Mucosa of gallbladder (tissue), 1 donor: Measurements from ENCODE around the gene KCNAB2. TPM values are rescaled to one million over a fixed set of nuclear protein-coding genes. Genes with fewer than 3 reads are reported as not detected.

Experiments used
- DNase-seq: peaks from one replicate; pipeline ENCODE4 v3.0.0-alpha.2; 2020; ENCODE audit warnings: low spot score
- total RNA-seq: library from RNA; stranded (reverse); gene quantifications from one replicate; pipeline ENCODE4 v1.2.1, GENCODE V29; 2021
- donor health status: DM: no; HTN: no; CAD: no.

The KCNAB2 gene
- total RNA-seq, 1 donor from 2014 or later, result 16.1 TPM

DNA sequence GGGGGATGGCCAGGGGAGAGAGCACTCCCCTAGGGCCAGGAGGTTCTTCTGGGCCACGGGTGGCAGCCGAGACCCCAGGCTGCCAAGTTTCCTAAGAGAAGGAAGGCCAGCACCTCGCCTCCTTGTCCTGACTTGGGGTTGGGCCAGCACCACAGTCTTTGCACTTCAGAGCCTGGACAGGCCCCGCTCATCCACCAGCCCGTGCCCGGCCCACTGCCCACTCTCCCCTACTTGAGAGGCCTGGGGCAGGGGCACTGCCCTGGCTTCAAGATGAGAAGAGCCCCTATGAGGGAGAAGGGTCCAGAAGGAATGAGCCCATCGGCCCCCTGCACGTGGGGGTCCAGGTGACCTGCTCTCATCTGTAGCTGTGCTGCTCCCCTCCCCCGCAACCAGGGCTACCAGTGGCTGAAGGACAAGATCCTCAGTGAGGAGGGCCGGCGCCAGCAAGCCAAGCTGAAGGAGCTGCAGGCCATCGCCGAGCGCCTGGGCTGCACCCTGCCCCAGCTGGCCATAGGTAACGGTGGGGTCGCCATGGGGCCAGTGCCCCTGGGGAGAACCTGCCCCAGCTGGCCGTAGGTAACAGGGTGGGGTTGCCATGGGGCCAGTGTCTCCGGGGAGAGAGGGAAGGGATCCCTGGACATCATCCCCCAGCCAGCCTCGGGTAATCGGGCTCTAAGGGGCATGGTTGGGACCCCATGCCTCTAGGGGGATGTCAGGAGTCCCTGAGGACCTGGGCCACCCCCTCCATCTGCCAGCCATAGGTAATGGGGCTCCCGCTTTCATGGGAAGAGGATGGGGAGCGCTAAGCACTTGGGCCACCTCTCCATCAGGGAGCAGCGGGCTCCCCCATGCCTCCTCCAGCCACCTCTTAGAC, 50.8 kb downstream of the KCNAB2 start:
- no peak for DNase-seq

DNA sequence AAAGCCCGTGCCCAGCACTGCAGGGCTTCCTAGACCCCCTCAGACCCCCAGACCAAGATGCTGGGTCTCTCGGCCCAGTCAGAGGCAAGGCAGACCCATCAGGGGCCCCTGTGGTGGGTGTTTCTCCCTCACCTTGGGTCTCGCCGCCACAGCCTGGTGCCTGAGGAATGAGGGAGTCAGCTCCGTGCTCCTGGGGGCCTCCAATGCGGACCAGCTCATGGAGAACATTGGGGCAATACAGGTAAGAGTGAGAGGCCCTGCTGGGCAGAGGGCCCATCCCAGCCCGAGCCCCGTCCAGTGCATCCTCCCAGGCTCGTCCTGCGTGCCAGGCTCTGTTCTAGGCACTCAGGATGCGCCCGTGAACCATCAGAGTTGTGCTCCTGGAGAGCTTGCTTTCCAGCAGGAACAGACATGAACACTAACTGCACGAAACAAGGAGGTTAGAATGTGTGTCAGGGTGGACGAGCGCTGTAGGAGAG, 51.5 kb downstream of the KCNAB2 start:
- DNase-seq, result no peak

DNA sequence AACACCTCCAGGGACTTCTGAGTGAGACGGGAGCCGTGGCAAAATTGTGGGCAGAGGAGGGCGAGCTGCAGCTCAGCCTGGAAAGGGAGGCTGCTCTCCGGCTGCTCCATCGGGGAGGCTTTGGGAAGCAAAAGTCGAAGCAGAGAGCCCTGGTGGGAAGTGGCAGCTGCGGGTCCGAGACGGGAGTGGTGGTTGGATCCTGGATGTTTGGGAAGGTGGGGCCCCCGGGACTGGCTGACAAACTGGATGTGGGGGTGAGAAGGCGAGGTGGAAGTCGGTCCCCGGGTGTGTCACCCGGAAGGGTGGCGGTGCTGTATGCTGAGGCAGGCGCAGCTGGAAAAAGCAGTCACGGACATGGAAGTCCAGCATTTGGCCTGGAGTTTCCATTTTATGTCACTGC, 52.1 kb downstream of the KCNAB2 start:
- no peak for DNase-seq

DNA sequence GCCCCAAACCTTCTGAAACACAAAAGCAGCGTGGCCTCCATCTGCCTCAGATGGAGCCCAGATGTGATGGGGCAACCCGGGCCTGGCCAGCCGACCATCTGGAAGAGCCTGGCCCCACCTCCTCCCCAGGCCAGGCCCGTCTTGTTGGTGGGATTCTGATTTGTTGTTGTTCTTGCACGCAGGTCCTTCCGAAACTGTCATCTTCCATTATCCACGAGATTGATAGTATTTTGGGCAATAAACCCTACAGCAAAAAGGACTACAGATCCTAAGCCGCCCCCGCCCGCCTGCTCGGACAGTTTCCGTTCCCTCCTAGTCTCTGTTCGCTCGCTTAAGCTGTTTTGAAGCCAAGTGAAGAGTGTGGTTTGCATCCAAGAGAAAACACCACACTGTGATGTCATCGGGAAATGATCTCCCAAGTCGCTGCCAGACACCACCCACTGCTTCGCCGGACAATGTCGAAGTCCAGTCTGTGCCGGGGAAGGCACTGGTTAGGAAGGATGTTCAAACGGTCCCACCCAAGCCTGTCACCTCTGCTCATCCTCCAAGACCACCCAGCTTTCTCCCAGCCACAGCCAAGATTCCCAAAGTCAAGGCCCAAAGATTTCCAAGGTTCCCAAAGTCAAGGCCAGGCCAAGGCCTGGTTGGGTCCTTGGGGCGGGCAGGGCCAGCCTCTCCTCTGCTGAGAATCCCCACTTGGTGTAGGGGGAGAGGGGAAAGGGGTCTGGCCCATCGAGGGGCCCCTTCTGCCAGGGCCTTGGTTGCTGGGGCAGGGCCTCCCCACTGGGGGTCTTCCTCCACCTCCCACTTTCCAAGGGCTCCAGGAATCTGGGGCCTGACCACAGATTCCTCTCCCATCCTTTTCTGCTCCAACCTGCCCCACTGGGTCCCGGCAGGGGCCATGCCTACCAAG, 52.9 kb downstream of the KCNAB2 start:
- peak; percentile 40 for DNase-seq

DNA sequence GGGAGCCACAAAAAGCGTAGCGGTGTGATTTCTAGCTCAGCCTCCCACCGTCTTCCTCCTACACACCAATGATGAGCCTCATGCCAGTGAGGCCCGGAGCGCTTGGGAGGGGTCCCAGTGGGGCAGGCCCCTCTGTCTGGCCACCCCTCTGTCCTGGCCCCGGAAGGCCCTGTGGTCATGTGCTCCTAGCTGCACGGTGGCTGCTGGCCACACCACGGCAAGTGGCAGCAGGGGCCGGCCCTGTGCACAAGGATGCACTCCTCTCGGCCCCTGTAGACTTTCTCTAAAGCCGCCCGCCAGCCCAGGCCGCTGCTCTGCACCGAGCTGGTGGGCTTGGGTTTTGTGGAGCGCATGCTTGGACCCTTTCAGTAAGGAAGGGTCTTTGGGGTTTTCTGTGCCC, 53.6 kb downstream of the KCNAB2 start:
- DNase-seq, result no peak

DNA sequence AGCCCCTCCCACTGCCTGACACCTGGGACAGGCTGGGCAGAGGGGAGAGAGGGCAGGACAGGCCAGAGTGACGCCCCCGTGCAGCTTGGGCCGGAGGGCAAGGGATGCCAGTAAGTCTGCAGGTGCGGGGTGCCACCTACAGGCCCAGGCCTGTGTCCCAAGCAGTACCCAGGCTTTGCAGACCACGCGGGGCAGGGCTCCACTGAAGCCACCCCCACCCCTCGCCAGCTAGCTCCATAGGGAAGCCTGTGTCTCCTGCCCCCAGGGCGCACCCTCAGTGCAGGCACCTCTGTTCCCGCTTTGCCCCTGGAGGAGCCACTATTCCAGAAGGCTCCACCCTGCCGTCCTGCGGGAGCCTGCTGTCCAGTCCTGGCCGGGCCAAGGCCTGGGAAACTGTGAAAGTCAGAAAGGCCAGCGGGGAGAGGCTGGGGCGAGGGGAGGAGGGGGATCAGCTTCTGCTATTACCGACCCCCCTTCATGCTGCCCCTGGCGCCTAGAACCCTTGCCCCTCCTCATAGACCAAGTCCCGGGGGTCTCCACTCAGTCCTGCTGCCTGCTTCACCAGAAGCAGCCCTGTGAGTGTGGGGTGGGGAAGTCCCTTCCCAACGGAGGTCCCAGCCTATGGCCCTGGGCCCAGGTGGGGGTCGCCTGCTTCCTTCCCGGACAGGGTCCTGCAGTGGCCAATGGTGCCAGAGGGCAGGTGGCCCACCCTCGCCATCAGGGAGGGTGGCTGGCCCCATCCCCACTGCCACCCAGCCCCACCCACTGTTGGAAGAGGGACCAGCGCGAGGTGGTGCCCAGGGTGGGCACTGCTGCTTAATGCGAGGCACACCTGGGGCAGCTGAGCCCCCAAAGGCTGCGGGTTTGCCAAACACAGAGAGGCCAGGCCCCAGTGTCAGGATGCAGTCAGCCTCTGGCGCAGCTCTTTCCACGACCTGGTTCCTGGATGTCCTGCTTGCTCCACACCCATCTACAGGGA, 54.4 kb downstream of the KCNAB2 start:
- DNase-seq, result no peak

DNA sequence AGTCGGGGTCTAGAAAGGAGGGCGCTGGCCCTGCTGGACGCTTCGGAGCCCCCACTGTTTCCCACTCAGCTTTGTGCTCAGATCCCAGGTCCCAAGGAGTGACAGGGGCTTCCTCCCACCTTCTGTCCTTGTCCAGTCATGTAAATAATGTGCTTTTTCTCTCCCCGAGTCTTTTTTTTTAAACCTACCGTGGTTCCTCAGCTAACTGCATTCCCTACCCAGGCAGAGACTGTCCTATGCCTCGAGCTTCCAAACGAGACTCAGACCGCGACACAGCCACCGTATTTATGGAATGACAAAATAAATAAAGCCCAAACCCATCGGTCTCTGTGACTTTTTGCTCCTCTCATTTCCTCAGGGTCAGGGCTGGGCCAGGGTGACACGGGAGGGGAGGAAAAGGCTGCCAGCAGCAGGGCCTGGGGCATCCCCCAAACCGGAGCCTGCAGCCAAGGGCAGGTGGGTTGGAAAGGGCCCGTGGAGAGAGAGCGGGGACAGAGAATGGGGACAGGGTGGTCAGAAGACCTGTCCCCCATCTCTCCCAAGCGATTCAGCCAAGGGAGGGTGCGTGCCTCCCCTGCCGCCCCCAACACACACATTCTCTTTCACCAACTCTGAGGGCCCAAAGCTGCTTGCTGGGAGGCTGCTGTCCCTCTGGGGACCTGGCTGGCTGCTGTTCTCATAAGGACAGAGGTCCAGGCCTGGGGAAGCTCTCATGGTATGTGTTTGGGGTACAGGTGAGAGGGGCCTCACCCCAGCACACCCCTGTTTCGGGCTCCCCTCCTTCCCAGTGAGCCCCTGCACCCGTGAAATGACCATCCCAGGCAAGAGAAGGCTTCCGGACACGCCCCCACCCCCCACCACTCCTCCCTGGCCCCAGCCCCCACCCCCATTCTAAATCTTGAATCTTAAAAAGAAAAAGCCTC, 55.4 kb downstream of the KCNAB2 start:
- no peak for DNase-seq

DNA sequence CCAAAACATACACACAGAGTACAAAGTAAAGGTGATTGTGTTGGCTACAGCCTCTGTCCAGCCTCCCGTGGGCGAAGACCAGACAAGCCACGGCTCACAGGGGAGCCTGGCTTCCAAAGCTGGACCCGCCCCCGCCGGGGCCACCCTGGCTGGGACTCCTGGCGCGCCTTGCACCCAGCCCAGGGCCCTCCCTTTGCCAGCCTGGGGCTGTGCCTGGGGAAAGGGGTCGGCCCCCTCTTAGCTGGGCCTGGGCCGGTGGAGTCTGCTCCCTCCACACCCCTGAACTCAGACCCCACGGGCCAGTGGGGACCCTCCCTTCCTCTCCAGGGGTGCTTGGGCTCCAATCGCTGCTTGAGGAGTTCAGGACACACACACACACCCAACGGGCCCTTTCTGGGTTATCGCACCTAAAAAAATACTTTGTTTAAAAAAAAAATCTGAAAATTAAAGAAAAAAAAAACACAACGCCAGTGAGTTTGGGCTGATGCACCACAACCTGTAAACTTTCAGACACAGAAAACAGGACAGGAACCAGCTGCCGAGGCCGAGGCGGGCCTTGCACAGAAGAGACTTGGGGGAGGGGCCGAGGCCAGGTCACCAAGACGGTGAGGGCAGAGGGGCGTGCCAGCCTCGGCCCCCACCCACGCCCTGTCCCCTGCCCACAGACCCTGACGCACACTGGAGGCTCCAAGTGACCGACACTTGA, 56.3 kb downstream of the KCNAB2 start:
- no peak for DNase-seq

DNA sequence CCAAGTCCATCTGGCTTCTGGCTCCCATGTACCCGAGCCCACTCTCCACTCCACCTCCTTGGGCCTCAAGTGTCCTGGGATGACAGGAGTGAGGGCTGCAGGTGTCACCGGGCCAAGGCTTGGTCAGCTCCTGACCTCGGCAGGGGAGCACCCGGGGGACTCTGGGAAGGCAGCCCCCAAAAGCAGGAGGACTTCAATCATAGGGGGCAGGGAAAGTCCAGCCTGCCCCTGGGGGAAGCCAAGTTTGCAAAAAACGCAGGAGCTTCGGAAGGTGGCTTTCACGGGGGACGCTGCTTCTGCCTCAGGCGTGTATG, 56.8 kb downstream of the KCNAB2 start:
- no peak for DNase-seq

DNA sequence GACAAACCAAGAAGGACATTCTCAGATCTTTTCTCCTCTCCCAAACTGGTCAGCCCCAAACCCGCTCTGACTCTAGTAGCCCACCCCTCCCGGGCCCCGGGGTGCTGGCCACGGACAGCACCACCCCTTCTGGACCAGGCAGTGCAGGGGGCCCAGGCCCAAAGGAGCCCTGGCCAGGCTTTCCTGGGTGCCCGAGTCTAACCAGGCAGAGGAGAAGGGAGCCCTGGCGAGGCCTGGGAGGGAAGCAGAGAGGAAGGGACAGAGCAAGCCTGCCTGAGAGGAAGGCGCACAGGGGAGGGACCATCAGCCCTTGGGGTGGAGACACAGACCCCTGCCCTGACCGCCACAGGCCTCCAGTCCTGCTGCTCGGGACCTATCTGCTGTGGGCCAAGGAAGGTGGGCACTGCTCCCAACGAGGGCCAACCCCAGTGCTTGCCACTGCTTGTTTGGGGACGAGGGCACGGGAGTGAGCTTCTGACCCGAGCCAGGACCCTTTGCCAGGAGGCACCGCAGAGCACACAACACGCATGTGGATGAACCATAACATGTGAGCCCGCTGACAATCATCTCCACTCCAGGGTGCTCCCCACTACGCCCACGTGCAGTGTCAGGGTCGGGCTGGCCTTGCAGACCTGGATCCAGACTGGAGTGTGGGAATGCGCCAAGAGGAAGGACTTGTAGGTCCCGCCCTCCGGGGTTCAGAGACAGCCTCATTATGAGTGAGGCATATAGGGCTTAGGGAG, 57.6 kb downstream of the KCNAB2 start:
- DNase-seq, result no peak

DNA sequence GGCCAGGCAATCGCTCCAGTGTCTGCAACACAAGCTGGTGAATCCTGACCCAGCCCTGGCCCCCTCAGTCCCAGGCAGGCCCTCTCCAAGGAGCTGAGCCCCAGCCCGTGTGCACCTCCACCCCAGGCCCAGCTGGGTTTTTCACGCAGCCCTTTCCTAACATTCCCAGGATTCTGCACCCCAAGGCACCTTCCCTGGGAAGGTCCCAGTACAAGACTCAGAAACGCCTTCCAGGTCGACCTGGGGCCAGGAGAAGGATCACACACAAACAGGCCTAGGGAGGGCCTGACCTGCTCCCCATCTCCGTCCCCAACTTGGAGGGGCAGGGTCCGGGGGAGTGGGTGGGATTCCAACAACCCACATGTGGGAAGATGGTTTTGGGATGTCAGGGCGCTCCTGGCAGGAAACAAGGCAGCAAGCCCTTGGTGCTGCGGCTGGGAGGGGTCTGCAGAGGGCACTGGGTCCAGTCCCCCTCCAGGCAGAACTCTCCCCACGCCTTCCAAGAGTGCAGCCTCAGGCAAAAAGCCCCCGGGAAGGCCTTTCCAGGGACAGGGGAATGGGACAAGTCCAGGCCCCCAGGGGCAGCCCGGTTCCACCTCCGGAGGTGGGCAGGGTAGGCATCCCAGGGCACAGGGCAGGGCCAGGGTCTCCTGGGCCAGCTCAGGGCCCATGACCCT, 58.3 kb downstream of the KCNAB2 start:
- no peak for DNase-seq

DNA sequence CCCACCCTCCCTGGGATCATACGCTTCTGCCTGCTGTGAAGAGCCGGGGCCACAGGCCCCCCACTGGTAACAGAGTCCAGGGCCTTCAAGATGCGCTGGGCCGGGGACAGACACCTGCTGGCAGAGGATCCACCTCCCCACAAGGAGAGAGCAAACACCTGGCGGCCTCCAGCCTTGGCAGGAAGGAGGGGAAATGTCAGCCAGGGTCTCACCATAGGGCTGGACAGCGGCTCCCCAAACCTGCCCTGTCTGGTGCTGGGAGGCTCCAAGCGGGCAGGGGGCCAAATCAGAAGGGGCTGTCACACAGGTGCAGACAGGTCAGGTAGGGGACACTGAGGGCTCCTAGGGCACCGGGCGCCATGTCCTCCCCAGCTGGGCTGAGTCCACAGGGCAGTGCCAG, 58.9 kb downstream of the KCNAB2 start:
- no peak for DNase-seq

DNA sequence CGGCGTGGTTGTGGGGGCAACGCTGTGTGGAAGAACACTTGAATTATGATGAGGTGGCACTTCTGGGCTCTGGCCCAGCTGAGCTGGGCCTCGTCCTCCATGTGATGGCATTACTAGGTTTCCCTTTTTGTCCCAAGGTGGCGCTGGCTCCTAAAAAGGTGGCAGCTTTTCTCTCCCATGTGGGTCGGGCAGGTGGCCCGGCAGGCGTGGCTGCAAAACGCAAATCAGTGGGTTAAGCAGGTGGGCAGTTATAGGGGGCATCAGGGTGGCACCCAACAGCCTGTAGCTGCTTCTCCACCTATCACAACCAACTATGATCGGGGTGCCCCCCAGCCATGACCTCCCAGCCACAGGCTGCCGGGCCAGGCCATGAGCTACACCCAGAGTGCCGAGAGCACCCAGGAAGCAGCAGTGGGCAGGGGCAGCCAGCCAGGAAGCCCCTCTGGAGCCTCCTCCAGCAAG, 59.6 kb downstream of the KCNAB2 start:
- no peak for DNase-seq

DNA sequence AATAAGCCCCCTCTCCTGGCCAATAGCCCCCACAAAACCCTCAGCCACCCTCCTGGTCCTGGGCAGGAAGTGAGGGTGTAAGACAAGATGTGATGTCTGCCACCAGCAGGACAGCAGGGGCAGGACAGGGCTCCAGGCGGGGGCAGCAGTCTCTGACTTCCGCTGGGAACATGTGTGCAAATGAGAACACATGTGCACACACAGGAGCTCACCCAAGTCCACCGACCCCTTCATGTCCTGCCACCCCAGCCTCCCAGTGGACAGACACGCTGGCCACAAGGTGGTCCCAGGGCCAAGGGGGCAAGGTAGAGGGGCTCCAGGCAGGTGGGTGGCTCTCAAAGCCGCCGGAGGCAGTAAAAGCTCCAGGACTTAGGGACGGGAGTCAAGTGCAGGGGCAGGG, 60.1 kb downstream of the KCNAB2 start:
- DNase-seq, result no peak

DNA sequence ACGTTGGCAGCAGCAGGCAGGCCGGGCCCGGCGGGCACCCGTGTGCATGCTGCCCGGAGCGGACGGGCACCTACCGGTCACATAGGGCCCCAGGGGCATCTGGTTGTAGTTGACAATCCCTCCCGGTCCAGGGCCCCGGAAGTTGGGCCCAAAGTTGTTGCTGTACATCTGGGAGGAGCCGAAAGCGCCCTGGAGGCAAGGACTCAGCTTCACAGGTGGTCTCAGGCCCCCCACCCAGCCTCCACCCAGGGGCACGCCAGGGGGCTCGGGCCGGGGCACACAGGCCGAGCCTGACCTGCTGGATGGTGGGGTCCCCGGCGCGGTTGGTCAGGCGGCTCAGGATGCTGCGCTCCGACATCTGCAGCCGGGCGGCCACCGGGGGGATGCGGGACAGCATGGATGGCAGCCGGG, 60.6 kb downstream of the KCNAB2 start:
- DNase-seq, result no peak

DNA sequence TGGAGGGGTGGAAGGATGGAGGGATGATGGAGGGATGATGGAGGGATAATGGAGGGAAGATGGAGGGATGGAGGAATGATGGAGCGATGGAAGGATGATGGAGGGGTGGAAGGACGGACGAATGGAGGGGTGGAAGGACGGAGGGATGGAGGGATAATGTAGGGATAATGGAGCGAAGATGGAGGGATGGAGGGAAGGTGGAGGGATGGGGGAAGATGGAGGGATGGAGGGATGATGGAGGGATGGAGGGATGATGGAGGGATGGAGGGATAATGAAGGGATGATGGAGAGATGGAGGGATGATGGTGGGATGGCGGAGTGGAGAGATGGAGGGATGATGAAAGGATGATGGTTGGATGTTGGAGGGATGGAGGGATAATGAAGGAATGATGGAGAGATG, 61.3 kb downstream of the KCNAB2 start:
- DNase-seq, result no peak

DNA sequence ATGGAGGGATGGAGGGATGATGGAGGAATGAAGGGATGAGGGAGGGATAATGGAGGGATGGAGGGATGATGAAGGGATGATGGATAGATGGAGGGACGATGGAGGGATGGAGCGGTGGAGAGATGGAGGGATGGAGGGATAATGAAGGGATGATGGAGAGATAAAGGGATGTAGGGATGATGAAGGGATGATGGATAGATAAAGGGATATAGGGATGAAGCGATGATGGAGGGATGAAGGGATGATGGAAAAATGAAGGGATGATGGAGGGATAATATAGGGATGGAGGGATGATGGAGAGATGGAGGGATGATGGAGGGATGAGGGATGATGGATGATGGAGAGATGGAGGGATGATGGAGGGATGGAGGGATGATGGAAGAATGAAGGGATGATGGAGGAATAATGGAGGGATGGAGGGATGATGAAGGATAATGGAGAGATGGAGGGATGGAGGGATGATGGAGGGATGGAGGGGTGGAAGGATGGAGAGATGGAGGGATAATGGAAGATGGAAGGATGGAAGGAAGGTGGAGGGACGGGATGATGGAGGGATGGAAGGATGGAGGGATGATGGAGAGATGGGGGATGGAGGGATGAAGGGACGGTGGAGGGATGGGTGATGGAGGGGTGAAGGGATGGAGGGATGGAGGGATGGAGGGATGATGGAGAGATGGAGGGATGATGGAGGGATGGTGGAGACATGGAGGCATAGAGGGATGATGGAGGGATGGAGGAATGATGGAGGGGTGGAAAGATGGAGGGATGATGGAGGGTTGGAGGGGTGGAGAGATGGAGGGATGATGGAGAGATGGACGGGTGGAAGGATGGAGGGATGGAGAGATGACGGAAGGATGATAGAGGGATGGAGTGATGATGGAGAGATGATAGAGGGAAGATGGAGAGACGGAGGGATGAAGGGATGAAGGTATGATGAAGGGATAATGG, 62.0 kb downstream of the KCNAB2 start:
- no peak for DNase-seq
